Activated CD4-positive, alpha-beta T cell treated with anti-CD3 and anti-CD28 coated beads for 4 hours (primary cell): ENCODE results near the gene AVPR2.

Source experiments
- DNase-seq, 2 donors: peaks; one replicate each; pipeline ENCODE4 v3.0.0-alpha.2; 2020

Gene AVPR2

DNA sequence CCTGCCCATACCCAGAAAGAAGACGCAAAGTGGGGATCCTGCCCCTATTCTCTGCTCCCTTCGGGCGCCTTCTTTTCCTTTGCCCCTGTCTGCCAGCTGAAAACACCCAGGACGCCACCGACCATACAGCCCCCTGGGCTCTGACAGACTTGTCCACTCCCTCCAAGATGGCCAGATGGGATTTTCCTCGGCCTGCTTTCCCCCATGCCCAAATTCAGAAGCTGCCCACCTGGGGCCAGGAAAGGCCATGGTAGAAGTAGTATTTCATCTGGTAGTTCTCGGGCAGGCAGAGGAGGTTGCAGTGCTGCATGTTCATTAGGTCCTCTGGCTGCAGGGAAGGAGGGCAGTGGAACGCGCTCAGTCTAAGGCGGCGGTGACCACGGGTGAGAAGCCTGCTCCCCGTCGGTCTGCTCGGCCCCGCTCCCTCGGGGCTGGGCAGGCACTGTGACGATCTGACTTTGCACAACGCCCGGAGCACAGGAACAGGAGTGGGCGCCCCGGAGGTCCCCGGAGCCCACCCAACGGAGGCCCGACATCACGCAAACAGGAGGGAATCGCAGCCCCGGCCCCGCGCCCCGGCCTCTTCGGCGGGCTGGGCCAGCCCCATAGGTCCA, 29.8 kb downstream of the AVPR2 start:
- DNase-seq, result no peak

- peak; percentile 50 to 56 for DNase-seq
Observed at GRCh38 chrX:153934762-153935325, 30.4 kb downstream of the AVPR2 start, which contains the start of gene NAA10. Gene NAA10, minus strand, starts transcription at chrX:153935037. Its CDS starts 133 bp downstream, at chrX:153934904.

- no peak for DNase-seq
Observed at GRCh38 chrX:153935326-153935851, 30.9 kb downstream of the AVPR2 start.

DNA sequence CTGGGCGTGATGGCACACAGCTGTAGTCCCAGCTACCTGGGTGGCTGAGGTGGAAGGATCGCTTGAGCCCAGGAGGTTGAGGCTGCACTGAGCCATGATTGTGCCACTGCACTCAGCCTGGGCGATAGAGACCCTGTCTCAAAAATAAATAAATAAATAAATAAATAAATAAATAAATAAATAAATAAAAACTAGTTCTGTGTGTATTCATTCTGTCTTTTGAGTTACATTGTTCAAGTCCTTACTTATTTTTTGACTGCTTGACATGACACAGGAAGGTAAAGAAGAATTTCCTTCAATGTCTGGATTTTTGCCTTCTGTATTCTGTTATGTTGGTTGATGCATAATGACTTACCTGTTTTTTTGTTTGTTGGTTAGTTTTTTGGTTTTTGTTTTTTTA, 32.6 kb downstream of the AVPR2 start:
- DNase-seq, result no peak

DNA sequence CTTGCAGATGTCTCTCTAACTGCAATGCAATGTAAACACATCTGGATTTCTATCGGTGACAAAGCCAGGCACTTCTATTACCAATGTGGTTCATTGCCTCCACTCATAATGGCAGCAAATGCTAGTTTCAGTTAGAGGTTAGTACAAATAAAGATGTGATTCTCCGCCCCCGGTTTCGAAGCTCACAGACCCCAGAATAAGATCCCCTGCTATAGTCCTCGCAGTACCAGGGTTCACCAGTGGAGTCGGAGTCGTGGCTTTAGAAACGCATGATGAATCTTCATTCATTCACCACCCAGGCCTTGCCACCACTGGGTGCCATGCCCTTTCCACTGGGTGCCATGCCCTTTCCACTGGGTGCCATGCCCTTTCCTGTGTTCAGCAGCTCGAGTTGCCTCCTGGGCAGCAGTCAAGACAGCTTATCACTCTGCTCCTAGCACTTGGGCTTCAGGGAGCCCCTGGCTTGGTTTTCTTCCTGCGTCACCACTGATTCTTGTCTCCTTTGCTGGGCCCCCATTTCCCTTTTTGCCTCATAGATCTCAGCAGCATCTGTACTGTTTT, 33.8 kb downstream of the AVPR2 start:
- no peak for DNase-seq

DNA sequence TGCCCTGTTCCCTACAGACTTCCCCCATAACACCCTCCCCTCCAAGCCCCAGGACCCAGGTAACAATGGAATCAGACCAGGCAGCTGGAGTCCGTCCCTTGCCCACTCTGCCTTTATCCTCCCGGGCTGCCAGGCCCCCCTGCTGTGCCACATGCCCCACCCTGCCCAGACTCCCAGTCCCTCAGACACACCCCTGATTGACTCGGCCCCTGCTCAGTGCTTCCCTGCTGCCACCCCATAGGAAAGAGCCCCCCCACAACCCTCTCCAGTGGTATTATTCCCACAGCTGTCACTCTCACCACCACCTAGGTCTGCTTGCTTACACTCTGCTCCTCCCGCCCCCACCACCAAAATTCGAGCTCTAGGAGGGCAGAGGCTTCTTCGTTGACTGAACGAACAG, 35.1 kb downstream of the AVPR2 start:
- no peak for DNase-seq

DNA sequence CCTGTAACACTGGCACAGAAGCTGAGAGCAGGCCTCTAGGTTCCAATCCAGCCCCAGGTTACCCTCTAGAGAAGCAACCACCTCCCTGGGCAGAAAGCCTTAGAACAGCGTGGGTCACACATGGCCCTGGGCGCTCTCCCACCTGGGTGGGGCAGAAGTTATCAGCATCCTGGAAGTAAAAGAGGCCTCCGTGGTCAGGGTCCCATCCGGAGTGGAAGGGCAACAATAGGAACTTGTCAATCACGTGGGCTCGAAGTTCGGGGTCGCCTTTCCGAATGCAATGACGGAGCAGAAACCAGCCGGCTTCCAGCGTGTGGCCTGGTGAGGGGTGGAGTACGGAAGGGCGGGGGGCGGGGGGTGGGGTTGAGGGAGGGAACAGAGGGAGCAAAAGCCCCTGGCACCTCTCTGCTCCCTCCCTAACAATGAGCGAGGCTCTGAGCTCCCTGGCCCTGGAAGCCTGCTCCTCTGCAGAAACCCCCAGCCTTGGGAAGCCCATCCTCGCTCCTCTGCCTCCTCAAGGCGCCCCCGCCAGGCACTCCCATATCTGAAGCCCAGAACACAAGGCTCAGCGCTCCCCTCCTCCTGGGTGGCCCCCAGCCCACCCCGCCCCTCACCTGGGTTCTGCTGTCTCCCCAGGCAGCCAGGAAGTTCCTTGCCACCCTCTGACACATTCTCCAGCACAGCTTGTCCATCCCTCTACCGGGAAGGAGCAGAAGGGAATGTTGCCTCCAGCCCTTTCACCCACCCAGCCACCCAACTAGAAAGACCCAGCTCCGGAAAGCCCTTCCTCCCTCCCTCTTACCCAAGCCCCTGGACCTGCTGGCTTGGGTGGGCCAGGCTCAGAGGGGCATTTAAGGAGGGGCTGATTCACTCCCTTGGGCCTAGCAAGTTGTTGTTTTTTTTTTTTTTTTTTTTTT, 37.1 kb downstream of the AVPR2 start:
- DNase-seq, result no peak

GRCh38 chrX:153944140-153944799, 39.8 kb downstream of the AVPR2 start, which contains the start of gene RENBP:
Gene RENBP, minus strand, starts transcription at chrX:153944643. Its CDS starts 33 bp downstream, at chrX:153944610.
- DNase-seq, result peak; percentile 41 to 54

DNA sequence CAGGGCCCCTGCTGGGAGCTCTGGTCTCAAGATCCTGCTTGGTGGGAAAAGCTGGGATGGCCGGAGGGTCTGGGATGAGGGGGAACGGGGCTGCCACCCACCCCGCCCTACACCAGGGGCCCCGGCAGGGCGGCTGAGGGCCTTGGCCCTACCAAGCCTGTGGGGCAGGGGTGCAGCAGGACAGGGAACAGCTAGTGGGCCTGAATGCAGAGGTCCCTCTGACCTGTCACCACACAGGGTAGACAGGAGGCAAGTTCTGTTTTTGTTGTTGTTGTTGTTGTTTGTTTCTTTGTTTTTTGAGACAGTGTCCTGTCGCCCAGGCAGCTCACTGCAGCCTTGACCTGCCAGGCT, 40.3 kb downstream of the AVPR2 start:
- DNase-seq, result no peak

DNA sequence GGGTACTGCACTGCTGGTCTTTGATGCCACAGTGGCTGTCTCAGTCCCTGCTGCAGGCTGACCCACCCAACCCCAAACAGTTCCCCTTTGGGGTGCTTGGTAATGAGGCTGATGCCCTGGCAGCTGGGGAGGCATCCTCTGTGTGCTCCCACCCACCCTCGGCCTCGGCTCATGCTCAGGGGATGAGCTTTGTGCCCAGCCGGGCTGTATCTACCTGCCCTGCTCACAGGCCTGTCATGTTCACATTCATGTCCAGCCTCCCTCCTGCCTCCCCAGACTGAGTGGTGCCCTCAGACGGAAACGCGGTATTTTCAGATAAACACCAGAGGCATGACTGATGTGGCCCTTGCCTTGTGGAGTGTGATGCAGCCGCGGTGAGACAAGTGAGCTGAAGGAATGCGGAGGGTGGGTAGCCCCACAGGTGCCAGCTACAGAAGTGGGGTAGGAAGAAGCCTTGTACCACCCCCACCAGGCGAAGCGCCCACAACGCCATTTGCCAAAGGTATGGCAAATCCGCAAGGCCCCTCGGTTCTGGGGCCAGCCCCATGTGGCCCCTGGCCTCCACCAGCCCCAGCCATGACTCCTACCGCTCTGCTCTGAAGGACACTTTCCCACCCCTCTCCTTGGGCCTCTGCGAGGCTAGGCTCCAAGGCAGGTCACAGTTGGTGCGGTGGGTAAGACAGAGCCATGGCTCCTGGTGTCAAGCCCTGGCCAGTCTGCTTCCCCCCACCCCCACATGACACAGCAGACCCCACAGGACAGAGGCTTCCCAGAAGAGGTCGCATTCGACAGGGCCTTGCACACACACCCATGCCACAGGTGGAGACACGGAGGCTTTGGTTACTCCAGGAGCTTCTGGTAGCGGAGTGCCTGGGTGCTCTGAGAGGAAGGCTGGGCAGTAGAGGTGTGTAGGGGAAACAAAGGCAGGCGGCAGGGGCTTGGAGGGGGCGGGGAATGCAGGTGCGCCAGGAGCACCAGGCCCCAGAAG, 41.8 kb downstream of the AVPR2 start:
- no peak for DNase-seq

- DNase-seq, result peak; percentile 79 to 80
Observed at GRCh38 chrX:153947009-153947769, 42.7 kb downstream of the AVPR2 start.

DNA sequence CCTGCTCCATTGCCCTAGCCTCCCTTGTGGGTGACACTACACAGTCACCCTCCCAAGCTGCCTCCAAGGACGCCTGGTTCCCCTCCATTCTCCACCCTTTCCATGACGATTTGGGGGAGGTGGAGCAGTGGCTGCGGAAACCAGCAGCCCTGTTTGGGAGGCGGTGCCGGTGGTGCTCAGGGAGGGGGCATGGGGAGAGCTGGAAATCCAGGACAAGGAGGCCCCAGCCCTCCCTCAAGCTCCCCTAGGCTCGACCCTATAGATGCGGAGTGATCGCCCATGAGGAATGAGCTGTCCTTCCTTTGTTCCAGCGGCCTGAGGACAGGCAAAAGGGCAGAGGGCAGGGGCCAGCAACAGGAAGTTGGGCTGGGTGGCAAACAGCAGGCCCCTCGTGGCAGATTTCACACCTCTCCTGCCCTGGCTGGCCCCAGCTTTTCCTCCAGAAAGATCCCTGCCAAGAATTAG, 43.6 kb downstream of the AVPR2 start:
- DNase-seq, result no peak

DNA sequence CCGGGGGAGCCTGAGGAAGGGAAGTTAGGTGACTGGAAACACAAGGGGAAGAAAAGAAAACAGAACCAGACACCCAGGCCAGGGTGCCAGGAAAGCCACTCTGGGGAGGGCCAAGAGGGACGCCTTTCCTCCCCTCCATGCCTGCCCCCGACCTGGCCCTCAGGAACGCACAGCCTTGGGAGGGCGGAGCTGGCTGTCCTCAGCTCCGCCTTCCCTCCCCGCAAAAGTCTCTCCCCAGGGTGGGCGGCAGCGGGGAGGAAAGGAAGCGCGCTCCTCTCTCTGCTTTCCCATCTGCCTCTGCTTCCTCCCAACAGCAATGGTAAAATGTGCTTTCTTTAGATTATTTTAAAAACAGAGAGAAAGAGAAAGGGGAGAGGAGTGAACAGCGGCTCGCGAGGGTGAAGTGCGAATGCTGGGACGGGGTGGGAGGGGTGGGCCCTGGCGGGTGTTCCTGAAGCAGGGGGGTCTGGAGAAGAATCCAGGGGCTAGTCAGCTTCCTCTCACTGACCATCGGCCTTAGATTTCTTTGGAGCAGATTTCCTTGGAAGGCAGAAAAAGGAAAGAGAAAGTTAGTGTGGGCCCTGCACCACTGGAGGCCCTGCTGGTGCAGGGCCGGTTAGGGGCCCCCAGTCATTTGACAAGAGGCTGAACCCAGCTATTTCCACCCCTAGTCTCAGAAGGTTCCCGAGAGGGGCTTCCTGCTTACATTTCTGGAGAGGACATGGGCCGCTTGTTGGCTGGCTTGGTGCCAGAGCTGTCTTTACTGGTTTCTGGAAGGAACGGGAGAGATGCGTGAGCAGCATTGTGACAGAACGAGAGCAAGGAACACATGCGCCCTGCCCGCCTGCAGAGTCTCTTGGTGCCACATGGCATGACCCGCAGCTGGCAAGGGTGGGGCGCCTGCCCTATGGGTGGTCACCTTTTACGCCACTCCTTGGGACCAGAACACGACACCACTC, 44.7 kb downstream of the AVPR2 start:
- no peak for DNase-seq

DNA sequence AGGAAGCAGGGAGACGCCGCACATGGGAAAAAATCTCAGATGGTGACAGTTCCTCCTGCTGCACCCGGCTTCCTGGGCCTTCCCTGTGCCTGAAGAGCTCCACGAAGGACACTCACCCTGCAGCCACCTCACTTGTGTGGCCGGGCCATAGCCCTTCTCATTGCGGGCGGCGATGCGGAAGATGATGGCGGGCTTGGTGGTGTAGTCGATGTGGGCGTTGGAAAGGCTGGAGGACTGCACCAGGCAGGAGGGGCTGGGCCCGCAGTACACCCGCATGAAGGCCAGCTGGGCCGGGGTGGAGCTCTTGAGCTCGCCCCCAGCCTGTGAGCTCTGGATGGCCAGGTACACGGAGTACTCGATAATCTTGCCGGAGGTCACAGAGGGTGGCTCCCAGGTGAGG, 45.7 kb downstream of the AVPR2 start:
- DNase-seq, result no peak

- no peak for DNase-seq
Observed at GRCh38 chrX:153951683-153952372, 47.4 kb downstream of the AVPR2 start.

DNA sequence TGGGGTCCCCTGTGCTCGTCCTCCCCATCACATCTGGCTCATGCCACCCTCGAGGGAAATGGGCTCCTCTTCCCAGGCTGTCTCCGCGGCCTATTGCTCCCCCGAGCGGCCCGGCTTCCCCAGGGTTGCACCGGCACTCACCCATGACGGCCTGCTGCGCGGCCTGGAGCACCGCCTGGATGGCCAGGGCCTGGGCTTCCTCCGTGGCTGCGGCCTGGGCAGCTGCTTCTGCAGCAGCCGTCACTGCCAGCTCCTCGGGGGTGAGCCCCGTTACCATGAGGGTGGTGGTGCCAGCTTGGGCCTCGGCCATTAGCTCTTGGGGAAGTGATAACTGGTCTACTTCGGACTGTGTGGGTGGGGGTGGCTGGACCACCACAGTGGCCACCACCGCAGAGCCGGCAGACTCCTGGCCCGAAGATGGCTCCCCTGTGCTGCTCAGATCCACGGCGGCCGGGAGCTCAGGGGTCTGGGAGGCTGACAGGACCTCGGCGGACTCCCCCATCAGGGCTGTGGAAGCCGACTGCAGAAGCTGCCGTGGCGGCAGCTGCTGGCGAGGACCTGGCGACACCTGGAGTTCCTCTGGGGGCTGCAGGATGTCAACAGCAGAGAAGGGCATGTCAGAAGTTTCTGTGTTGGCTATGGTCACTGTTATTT, 48.0 kb downstream of the AVPR2 start:
- no peak for DNase-seq

GRCh38 chrX:153953342-153953830, 48.9 kb downstream of the AVPR2 start:
- peak; percentile 64 to 84 for DNase-seq
